Activated CD8-positive, alpha-beta memory T cell treated with anti-CD3 and anti-CD28 coated beads, Interleukin-2, amount 50 U/mL, for 4 hours (primary cell): ENCODE measurements around the gene ZFP3.
"Not testable (repeated sequence)": the region's sequence is repeated elsewhere in the genome, so short reads cannot be mapped to it uniquely, and the experiment has no call there.

Source experiments
- DNase-seq: peaks from one replicate; pipeline ENCODE4 v3.0.0-alpha.2; 2020

ZFP3 gene

GRCh38 chr17:5126719-5127488, 48.6 kb downstream of the ZFP3 start:
- DNase-seq: no peak

GRCh38 chr17:5127910-5128309, 49.6 kb downstream of the ZFP3 start:
- DNase-seq: no peak

DNA sequence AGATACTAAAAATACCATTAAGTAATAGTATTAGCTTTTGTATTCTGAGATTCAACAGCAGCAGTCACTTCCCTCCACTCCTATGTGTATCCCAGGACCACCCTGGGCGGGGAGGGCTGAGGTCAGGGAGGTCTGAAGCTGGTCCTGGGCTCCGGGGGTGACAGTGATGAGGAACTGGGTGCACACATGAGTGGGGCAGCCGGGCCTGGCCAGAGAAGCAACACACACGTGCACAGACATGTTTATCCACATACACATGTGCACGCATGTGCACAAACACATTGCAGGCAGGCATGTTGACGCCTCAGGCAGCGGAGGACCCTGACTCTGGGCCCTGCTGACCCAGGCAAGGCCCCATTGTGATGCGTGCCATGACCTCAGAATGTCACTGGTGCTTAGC, 50.1 kb downstream of the ZFP3 start:
- DNase-seq: not testable (repeated sequence)

GRCh38 chr17:5128905-5129535, 50.8 kb downstream of the ZFP3 start:
- DNase-seq: no peak

GRCh38 chr17:5129770-5130169, 51.5 kb downstream of the ZFP3 start:
- DNase-seq: not testable (repeated sequence)

- not testable (repeated sequence) for DNase-seq
These were observed 52.0 kb downstream of the ZFP3 start for GRCh38 chr17:5130261-5130660.

DNA sequence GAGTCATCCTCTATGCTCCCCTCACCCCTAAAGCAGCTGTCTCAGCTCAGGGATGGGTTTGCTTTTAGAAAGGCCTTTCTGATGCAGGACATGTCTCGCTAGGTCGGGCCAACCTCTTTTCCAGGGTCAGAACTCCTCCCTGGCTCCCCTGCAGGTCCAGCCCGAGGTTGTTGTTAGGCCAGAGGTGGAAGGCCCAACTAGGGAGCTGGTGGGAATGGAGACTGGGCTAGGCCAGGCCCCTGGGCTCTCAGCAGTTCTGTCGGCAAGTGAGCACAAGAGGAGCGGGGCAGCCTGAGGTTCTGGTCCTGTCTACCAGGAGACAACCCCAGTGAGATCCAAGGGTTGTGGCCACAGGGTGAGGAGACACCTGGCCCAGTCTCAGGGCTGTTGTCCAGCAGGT, 52.4 kb downstream of the ZFP3 start:
- not testable (repeated sequence) for DNase-seq

DNA sequence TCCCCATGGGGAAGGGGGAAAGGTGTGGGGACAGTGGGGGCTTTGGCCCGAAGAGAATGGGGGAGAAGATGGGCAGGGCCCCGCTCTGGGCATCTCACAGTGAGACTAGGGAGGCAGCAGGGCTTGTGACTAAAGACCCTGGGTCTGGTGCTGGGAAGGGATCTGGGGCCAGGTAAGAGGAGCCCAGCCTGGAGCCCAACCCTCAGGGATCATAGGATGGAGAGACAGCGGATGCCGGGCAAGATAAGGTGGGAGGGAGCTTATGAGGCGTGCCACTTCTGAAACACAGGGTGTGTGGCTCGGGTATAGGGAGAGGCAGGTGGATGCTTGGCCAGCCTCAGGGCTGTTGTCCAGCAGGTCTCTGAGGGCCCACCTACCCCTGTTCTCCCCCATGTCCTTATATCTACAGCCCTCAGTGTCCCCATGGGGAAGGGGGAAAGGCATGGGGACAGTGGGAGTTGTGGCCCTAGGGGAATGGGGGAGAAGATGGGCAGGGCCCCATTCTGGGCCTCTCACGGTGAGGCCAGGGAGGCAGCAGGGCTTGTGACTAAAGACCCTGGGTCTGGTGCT, 53.0 kb downstream of the ZFP3 start:
- no peak for DNase-seq

- not testable (repeated sequence) for DNase-seq
These were observed 53.7 kb downstream of the ZFP3 start for GRCh38 chr17:5131799-5132502.

GRCh38 chr17:5132503-5133225, 54.4 kb downstream of the ZFP3 start:
- DNase-seq: not testable (repeated sequence)

DNA sequence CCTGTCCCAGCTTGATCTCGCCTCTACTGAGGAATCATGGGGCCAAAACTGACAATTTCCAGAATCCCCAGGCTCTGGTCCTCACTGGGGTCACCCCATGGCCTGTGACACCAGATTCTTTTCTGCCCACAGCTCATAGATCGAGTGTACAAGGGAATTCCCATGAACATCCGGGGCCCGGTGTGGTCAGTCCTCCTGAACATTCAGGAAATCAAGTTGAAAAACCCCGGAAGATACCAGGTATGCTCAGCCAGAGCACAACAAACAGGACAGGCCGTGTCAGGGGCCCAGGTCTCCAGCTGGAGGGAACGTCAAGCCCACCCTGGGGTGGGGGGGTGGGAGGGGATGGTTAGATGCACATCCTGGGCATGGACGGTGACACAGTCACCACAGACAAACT, 55.0 kb downstream of the ZFP3 start:
- DNase-seq: no peak

- DNase-seq: not testable (repeated sequence)
These were observed 55.7 kb downstream of the ZFP3 start for GRCh38 chr17:5133961-5134360.

GRCh38 chr17:5134571-5134970, 56.3 kb downstream of the ZFP3 start:
- not testable (repeated sequence) for DNase-seq

DNA sequence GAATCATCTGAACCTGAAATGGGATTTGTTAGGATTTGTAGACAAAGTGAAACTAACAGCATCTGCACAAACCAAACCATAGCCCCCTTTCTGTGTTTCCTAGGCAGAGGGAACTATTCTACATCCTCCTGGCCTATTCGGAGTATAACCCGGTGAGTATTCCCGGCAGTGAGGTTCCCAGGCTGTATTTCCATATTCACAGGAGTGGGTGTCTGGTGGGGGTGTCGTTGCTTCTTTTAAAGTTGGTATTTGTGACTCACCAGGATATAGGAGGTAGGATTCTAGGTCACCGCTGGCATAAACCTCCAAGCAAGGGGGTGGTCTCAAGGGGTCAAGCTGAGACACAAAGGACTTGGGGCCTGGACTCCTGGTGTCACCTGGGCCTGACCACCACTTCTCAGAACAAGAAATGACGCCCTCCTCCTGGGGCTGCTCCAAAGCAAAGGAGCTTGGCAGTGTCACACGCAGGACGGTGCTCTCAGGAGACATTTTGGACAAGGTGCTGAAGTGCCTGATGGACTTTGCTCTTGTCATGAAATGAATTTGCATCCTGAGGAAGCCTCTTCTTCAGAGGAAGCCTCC, 57.0 kb downstream of the ZFP3 start:
- DNase-seq: not testable (repeated sequence)

GRCh38 chr17:5135726-5136579, 57.7 kb downstream of the ZFP3 start:
- no peak for DNase-seq

DNA sequence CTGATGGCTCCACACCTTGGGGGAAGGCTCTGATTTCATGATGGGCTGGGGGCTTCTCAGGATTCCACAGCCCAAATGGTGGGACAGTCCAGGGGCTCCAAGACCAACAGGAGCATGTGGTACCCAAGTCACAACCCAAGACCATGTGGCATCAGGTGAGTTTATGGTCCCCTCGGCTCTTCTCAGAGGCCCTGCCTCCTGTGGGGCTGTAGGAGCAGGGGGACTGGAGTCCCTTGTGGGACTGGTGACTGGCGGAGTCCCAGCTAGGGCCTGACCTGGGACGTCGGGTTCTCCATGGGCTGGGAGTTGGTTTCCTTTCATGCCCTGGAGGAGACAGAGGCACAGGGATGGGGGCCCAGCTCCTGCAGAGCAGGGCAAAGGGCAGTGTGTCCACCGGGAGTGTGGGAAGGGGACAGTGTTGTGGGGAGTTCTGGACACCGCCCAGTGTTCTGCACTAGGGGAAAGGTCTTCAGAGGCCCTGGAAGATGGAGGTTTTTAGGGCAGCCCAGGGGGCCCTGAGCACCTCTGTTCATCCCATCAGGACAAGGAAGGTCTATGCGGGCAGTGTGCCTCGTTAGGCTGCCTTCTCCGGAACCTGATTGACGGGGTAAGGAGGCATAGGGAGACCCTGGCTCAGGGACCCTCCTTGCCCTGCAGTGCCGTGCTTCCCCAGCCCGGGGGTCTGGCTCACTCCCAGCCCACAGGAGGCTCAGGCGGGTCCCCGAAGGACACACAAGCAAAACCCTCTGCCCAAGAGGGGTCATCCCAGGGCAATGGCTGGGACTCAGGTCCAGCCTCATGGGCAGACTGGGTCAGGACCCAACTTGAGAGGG, 58.5 kb downstream of the ZFP3 start:
- DNase-seq: not testable (repeated sequence)

DNA sequence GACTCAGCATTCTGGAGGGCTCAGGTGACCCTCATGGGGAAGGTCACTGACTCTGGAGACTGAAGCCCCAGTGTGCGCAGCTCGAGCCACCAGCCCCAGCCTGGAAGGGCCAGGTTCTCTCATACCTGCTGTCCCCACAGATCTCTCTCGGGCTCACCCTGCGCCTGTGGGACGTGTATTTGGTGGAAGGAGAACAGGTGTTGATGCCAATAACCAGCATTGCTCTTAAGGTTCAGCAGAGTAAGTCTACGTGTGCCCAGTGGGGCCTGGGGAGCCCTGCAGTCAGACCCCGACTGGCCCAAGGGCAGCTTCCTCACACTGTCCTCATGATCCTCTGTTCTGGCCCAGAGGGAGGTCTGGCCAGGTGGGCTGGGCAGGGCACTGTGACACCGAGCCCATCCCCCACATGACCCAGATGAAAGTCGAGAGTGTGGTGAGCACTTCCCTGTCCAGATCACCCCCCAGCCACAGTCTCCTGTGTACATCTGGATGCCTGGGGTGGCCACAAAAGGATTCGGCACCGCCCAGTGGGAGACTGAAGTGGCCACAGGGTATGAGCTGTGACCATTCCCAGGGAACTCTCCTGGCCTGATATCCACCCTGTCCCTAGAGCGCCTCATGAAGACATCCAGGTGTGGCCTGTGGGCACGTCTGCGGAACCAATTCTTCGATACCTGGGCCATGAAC, 59.4 kb downstream of the ZFP3 start:
- DNase-seq: not testable (repeated sequence)

DNA sequence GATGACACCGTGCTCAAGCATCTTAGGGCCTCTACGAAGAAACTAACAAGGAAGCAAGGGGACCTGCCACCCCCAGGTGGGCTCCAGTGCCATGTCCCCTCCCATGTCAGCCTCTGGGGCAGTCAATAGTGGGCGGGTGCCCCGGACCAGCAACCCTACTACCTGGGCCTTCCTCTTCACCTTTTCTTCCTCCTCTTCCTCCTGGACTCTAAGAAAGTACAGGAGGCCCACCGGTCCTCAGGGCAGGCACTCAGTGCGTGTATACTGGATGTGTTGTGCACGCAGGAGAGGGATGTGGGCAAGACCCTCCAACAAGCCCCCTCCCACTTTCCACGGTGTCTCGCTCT, 59.9 kb downstream of the ZFP3 start:
- not testable (repeated sequence) for DNase-seq

DNA sequence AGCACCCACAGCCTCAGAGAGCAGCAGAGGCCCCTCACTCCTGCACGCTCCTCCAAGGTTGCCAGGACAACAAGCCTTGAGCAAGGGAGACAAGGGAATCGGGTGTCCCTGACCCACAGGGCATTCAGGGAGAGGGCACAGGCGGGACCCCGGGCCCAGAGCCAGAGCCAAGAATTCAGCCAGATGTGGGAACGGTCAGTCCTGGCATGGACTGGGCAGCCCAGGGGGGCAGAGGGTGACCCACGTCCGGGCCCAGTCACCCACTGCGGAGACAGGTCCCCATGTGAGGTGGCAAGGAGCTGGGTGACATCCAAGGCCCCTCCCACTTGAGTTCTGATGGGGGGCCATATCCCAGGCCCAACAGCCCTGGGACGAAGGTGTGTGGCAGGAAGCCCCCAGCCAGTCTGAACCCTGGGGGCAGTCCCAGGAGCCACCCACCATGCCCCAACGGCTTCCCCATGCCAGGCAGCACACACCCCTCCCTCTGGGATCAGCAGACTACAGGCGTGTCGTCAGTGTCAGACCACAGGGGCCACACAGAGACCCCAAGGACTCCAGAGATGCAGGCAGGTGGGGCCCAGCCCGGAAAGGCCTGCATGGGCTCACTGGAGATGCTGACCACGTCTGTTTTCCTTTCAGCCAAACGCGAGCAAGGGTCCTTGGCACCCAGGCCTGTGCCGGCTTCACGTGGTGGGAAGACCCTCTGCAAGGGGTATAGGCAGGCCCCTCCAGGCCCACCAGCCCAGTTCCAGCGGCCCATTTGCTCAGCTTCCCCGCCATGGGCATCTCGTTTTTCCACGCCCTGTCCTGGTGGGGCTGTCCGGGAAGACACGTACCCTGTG, 60.6 kb downstream of the ZFP3 start:
- no peak for DNase-seq
